H9 (cell line): ENCODE measurements around the gene TENT5A. TPM values are rescaled to one million over a fixed set of nuclear protein-coding genes. Genes with fewer than 3 reads are reported as not detected.

Experiments
- DNase-seq: peaks from one replicate; pipeline ENCODE4 v3.0.0-alpha.2; 2017
- H2AFZ ChIP-seq: one replicate; pipeline ENCODE4 v1.6.1; 2013; ENCODE audit warnings: mild to moderate bottlenecking, low read length, control low read depth, moderate library complexity
- H2AK5ac ChIP-seq: 2 replicates; pipeline ENCODE4 v1.6.1; 2013; ENCODE audit warnings: low read length, control low read depth, mixed read lengths; ENCODE audit not compliant: insufficient read length
- H2BK120ac ChIP-seq: one replicate; pipeline ENCODE4 v1.6.1; 2013; ENCODE audit warnings: low read depth, mild to moderate bottlenecking, low read length, control low read depth, inconsistent platforms; ENCODE audit not compliant: poor library complexity, severe bottlenecking
- H2BK12ac ChIP-seq: 2 replicates; pipeline ENCODE4 v1.6.1; 2013; ENCODE audit warnings: low read length, control low read depth, mixed read lengths, low read depth; ENCODE audit not compliant: insufficient read length
- H2BK15ac ChIP-seq: 2 replicates; pipeline ENCODE4 v1.6.1; 2013; ENCODE audit warnings: low read depth, low read length, control low read depth
- H2BK20ac ChIP-seq: one replicate; pipeline ENCODE4 v1.6.1; 2013; ENCODE audit warnings: low read depth, mild to moderate bottlenecking, low read length, control low read depth, inconsistent platforms; ENCODE audit not compliant: poor library complexity, severe bottlenecking
- H2BK5ac ChIP-seq: 2 replicates; pipeline ENCODE4 v1.6.1; 2013; ENCODE audit warnings: low read length, control low read depth, mixed read lengths; ENCODE audit not compliant: insufficient read length
- H3K14ac ChIP-seq: 2 replicates; pipeline ENCODE4 v1.6.1; 2013; ENCODE audit warnings: low read length, control low read depth; ENCODE audit not compliant: insufficient read depth
- H3K18ac ChIP-seq: 2 replicates; pipeline ENCODE4 v1.6.1; 2013; ENCODE audit warnings: low read depth, mild to moderate bottlenecking, mixed read lengths, low read length, control low read depth; ENCODE audit not compliant: insufficient read length
- H3K23ac ChIP-seq: 2 replicates; pipeline ENCODE4 v1.6.1; 2013; ENCODE audit warnings: low read length, control low read depth, mixed read lengths, low read depth; ENCODE audit not compliant: insufficient read length
- H3K23me2 ChIP-seq: 2 replicates; pipeline ENCODE4 v1.6.1; 2013; ENCODE audit warnings: low read depth, mild to moderate bottlenecking, mixed read lengths, low read length, control low read depth; ENCODE audit not compliant: insufficient read length, poor library complexity, severe bottlenecking
- H3K27ac ChIP-seq: 2 replicates; pipeline ENCODE4 v1.5.1; 2013; ENCODE audit warnings: low read length, control low read depth, mixed read lengths, low read depth; ENCODE audit not compliant: insufficient read length
- H3K27me3 ChIP-seq: 2 replicates; pipeline ENCODE4 v1.6.1; 2013; ENCODE audit warnings: low read length, control low read depth, inconsistent platforms; ENCODE audit not compliant: insufficient read depth
- H3K4ac ChIP-seq: 2 replicates; pipeline ENCODE4 v1.6.1; 2013; ENCODE audit warnings: low read depth, mild to moderate bottlenecking, control low read depth, inconsistent platforms, low read length, moderate library complexity
- H3K4me1 ChIP-seq: 2 replicates; pipeline ENCODE4 v1.6.1; 2013; ENCODE audit warnings: low read length, control low read depth, inconsistent platforms; ENCODE audit not compliant: insufficient read depth
- H3K4me2 ChIP-seq: 2 replicates; pipeline ENCODE4 v1.6.1; 2013; ENCODE audit warnings: low read length, control low read depth, mixed read lengths; ENCODE audit not compliant: insufficient read length, insufficient read depth
- H3K56ac ChIP-seq: 2 replicates; pipeline ENCODE4 v1.6.1; 2013; ENCODE audit warnings: low read depth, mild to moderate bottlenecking, mixed read lengths, low read length, control low read depth; ENCODE audit not compliant: insufficient read length
- H3K79me1 ChIP-seq: 2 replicates; pipeline ENCODE4 v1.6.1; 2013; ENCODE audit warnings: low read depth, mild to moderate bottlenecking, moderate library complexity, low read length, control low read depth, inconsistent platforms; ENCODE audit not compliant: insufficient read depth, poor library complexity, severe bottlenecking
- H3K79me2 ChIP-seq: 2 replicates; pipeline ENCODE4 v1.6.1; 2013; ENCODE audit warnings: low read length, control low read depth, inconsistent platforms; ENCODE audit not compliant: insufficient read depth
- H3K9ac ChIP-seq: 2 replicates; pipeline ENCODE4 v1.6.1; 2013; ENCODE audit warnings: low read length, control low read depth, mixed read lengths; ENCODE audit not compliant: insufficient read length; ENCODE audit errors: extremely low read depth
- H3K9me3 ChIP-seq: one replicate; pipeline ENCODE4 v1.6.1; 2013; ENCODE audit warnings: low read depth, low read length, inconsistent platforms; ENCODE audit not compliant: control insufficient read depth
- H3T11ph ChIP-seq: one replicate; pipeline ENCODE4 v1.6.1; 2013; ENCODE audit warnings: mild to moderate bottlenecking, low read length, control low read depth, inconsistent platforms
- H4K20me1 ChIP-seq: one replicate; pipeline ENCODE4 v1.6.1; 2013; ENCODE audit not compliant: control insufficient read depth, insufficient read length, insufficient read depth
- H4K5ac ChIP-seq: 2 replicates; pipeline ENCODE4 v1.6.1; 2013; ENCODE audit warnings: low read depth, mild to moderate bottlenecking, mixed read lengths, low read length, control low read depth; ENCODE audit not compliant: insufficient read length
- H4K8ac ChIP-seq: replicated peaks from 2 replicates; pipeline ENCODE4 v1.6.1; 2013; ENCODE audit warnings: low read length, control low read depth, mixed read lengths, low read depth; ENCODE audit not compliant: insufficient read length
- H4K91ac ChIP-seq: 2 replicates; pipeline ENCODE4 v1.6.1; 2013; ENCODE audit warnings: low read depth, mild to moderate bottlenecking, moderate library complexity, mixed read lengths, low read length, control low read depth; ENCODE audit not compliant: insufficient read length
- H3K27ac Mint-ChIP-seq, 3 experiments: 2 replicates in 2 of 3; 3 replicates in 1 of 3; pipeline ENCODE4 v1.8.0; 2020 to 2021; ENCODE audit warnings: mixed read lengths in 3 of 3, mild to moderate bottlenecking in 1 of 3, moderate library complexity in 1 of 3
- H3K27me3 Mint-ChIP-seq: 2 replicates; pipeline ENCODE4 v1.8.0; 2021; ENCODE audit warnings: low read depth, mild to moderate bottlenecking, moderate library complexity, mixed read lengths
- H3K36me3 Mint-ChIP-seq, 3 experiments: 2 replicates in 2 of 3; 3 replicates in 1 of 3; pipeline ENCODE4 v1.8.0; 2020 to 2021; ENCODE audit warnings: low read depth in 3 of 3, mixed read lengths in 3 of 3; ENCODE audit not compliant: insufficient read depth in 1 of 3
- H3K4me1 Mint-ChIP-seq, 2 experiments: 2 replicates each; pipeline ENCODE4 v1.8.0; 2020; ENCODE audit warnings: mixed read lengths in 2 of 2
- H3K4me3 Mint-ChIP-seq, 2 experiments: 2 replicates in 1 of 2; 3 replicates in 1 of 2; pipeline ENCODE4 v1.8.0; 2020 to 2021; ENCODE audit warnings: mild to moderate bottlenecking in 2 of 2, mixed read lengths in 2 of 2, moderate library complexity in 1 of 2
- H3K9me3 Mint-ChIP-seq, 2 experiments: 2 replicates in 1 of 2; 3 replicates in 1 of 2; pipeline ENCODE4 v1.8.0; 2020; ENCODE audit warnings: mild to moderate bottlenecking in 2 of 2, mixed read lengths in 2 of 2, moderate library complexity in 1 of 2
- WGBS: extraction: QIAGEN DNeasy Blood & Tissue Kit; methylation state at CpG from one replicate; pipeline ENCODE4 v1.1.7; 2013; ENCODE audit warnings: missing lambda C conversion rate, low lambda C conversion rate, mixed read lengths; ENCODE audit not compliant: insufficient read length; ENCODE audit errors: extremely low coverage; 5-methylcytosine and 5-hydroxymethylcytosine counted together
- total RNA-seq: library from RNA; stranded (reverse); gene quantifications from 2 replicates; pipeline ENCODE4 v1.2.1, GENCODE V29; 2021
- TF ChIP-seq, protein P1 (sequence below): fragments of 200-600 bp; sonication (generic); conservative IDR thresholded peaks from 3 replicates; pipeline ENCODE4 v1.8.0; 2021; ENCODE audit warnings: antibody characterized with exemption, mild to moderate bottlenecking

TENT5A gene
- total RNA-seq, 1 experiment from 2014 or later: 1.4 TPM

DNA sequence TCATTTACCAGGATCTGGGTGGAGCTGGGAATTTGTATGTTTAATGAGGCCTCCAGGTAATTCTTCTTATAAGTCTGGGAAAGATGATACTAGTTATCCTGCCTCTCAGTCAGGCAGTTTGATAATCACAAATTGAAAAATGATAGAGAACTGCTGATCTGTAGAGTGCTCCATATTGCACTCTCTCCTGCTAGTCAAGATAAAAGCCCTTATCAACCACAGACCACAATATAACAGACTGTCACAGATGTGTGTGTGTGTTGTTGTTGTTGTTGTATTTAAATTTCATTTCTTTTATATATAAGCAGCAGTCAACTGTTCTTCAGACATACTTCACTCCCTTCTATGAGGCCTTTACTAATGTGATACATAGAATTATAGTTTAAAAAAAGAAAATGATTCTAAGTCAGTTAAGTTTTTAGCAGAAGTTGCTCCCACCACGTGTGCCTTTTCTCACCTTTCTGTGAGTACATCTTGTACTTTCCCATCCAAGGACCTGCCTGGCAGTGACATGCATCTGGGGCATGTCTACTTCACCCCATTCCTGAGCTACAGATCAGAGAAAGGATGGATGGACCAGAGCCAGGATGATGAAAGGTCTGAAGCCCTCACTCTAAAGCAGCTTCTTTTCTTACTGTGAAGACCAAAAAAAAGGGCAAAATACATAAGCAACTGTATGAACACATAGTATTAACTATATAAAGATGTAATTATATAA is 29.8 kb downstream of the TENT5A start:
- Mint-ChIP-seq H3K4me1 (no peaks in the 10 kb centered on the region), H3K27me3 (no peaks in the 10 kb centered on the region), H3K9me3 (no peaks in the 10 kb centered on the region), H3K4me3 (no peak overlapping the region), H3K36me3 (no peaks in the 10 kb centered on the region), H3K27ac (no peak overlapping the region)
- Histone ChIP-seq H3K79me1 (no peaks in the 10 kb centered on the region), H4K91ac (no peak overlapping the region), H2BK15ac (no peak overlapping the region), H2BK5ac (no peak overlapping the region), H3K79me2 (no peaks in the 10 kb centered on the region), H2BK12ac (no peak overlapping the region), H3K18ac (no peak overlapping the region), H3K23ac (no peak overlapping the region), H2BK120ac (no peak overlapping the region), H3K14ac (no peak overlapping the region), H2BK20ac (no peak overlapping the region), H3K27me3 (no peaks in the 10 kb centered on the region), H2AK5ac (no peak overlapping the region), H2AFZ (no peak overlapping the region), H3K23me2 (no peaks in the 10 kb centered on the region), H3K56ac (no peak overlapping the region), H3K9me3 (no peaks in the 10 kb centered on the region), H3K9ac (no peak overlapping the region), H3K4me1 (no peaks in the 10 kb centered on the region), H3K4me2 (no peak overlapping the region), H3K4ac (no peak overlapping the region), H3T11ph (no peak overlapping the region), H4K5ac (no peak overlapping the region), H4K20me1 (no peaks in the 10 kb centered on the region), H4K8ac (no peak overlapping the region), H3K27ac (no peak overlapping the region)
- TF ChIP-seq, protein P1, sequence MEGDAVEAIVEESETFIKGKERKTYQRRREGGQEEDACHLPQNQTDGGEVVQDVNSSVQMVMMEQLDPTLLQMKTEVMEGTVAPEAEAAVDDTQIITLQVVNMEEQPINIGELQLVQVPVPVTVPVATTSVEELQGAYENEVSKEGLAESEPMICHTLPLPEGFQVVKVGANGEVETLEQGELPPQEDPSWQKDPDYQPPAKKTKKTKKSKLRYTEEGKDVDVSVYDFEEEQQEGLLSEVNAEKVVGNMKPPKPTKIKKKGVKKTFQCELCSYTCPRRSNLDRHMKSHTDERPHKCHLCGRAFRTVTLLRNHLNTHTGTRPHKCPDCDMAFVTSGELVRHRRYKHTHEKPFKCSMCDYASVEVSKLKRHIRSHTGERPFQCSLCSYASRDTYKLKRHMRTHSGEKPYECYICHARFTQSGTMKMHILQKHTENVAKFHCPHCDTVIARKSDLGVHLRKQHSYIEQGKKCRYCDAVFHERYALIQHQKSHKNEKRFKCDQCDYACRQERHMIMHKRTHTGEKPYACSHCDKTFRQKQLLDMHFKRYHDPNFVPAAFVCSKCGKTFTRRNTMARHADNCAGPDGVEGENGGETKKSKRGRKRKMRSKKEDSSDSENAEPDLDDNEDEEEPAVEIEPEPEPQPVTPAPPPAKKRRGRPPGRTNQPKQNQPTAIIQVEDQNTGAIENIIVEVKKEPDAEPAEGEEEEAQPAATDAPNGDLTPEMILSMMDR: no peak
- no peak for DNase-seq
- no CpG with 5 or more reads among the region's 1 CpG for WGBS
